HL-60 (cell line): ENCODE results near the gene ADAMTS13.

Source experiments
- DNase-seq, 2 experiments: peaks; one replicate each; pipeline ENCODE4 v3.0.0-alpha.2; 2010 to 2020; ENCODE audit warnings: low read depth in 1 of 2, low spot score in 1 of 2
- H3K27ac ChIP-seq: fragments of 250-450 bp; sonication (Bioruptor Pico); replicated peaks from 2 replicates; pipeline ENCODE4 v1.5.1; 2020; ENCODE audit warnings: mild to moderate bottlenecking, moderate library complexity
- H3K27me3 ChIP-seq: fragments of 250-450 bp; sonication (Bioruptor Pico); 2 replicates; pipeline ENCODE4 v1.5.1; 2021; ENCODE audit warnings: mild to moderate bottlenecking, moderate library complexity; ENCODE audit not compliant: insufficient read depth, poor library complexity, severe bottlenecking
- H3K4me3 ChIP-seq: replicated peaks from 2 replicates; pipeline ENCODE4 v1.5.1; 2011; ENCODE audit warnings: mild to moderate bottlenecking, control low read depth, low read length; ENCODE audit not compliant: insufficient read depth
- GABPA ChIP-seq: IDR thresholded peaks from 2 replicates; pipeline ENCODE4 v1.6.1; 2012; ENCODE audit warnings: low read depth
- POLR2AphosphoS5 ChIP-seq: IDR thresholded peaks from 2 replicates; pipeline ENCODE4 v1.6.1; 2012; ENCODE audit warnings: low read depth
- SPI1 ChIP-seq: IDR thresholded peaks from 2 replicates; pipeline ENCODE4 v1.6.1; 2012; ENCODE audit warnings: low read depth, mild to moderate bottlenecking, borderline replicate concordance
- TF ChIP-seq, protein P1 (sequence below): IDR thresholded peaks from 2 replicates; pipeline ENCODE4 v1.6.1; 2012; ENCODE audit warnings: low read depth; ENCODE audit not compliant: insufficient replicate concordance
- TF ChIP-seq, protein P2 (sequence below): IDR thresholded peaks from one replicate; pipeline ENCODE4 v1.5.1; 2011; ENCODE audit warnings: low read length, control low read depth, inconsistent platforms; ENCODE audit not compliant: insufficient read depth

ADAMTS13 gene

DNA sequence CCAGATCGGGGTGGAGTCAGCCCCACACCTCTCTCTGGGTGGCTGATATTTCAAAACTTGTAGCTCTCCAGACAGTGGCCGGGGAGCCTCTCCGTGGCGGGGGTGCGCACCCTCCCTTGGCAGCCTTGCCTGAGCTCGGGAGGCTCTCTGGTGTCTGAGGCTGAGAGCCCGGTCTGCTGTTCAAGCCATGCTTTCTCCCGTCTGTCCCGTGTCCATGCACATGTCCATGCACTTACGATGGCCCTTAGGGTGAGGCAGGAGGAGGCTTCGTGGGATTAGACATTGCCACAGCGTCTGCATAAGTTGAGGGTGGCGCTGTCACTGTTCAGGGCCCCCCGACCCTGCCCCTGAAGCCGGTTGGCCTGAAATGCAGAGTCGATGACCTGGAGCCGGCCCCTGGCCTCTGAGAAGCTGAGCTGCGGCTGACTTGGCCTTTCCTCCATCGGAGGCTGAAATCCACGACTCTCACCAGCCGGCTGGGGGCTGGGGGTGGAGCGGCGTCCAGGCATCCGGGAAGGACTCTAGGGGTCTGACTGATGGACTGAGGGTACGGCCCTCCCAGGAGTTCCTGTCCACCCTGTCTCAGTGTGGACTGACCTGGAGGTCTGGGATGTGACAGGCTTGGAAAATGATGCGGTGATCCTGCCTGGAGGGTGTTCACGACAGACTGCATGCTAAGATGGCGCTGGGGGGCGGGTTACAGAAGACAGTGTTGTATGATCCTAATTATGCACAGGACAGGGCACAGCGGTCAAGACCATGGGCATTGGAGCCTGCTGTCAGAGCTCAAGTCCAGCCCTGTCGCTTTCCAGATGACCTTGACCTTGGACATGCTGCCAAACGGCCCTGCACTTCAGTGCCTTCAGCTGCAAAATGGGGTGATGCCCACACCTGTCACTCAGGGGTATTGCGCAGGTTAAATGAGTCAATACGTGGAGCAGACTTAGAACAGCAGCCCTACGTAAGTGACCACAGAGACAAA lies 75.0 kb downstream of the ADAMTS13 start:
- no peaks in the 10 kb centered on the region for H3K27me3 ChIP-seq
- no peak overlapping the region for H3K27ac ChIP-seq
- H3K4me3 ChIP-seq: no peak overlapping the region
- no peak for DNase-seq
- TF ChIP-seq GABPA: no peak
- no peak for TF ChIP-seq SPI1
- TF ChIP-seq, protein P1, sequence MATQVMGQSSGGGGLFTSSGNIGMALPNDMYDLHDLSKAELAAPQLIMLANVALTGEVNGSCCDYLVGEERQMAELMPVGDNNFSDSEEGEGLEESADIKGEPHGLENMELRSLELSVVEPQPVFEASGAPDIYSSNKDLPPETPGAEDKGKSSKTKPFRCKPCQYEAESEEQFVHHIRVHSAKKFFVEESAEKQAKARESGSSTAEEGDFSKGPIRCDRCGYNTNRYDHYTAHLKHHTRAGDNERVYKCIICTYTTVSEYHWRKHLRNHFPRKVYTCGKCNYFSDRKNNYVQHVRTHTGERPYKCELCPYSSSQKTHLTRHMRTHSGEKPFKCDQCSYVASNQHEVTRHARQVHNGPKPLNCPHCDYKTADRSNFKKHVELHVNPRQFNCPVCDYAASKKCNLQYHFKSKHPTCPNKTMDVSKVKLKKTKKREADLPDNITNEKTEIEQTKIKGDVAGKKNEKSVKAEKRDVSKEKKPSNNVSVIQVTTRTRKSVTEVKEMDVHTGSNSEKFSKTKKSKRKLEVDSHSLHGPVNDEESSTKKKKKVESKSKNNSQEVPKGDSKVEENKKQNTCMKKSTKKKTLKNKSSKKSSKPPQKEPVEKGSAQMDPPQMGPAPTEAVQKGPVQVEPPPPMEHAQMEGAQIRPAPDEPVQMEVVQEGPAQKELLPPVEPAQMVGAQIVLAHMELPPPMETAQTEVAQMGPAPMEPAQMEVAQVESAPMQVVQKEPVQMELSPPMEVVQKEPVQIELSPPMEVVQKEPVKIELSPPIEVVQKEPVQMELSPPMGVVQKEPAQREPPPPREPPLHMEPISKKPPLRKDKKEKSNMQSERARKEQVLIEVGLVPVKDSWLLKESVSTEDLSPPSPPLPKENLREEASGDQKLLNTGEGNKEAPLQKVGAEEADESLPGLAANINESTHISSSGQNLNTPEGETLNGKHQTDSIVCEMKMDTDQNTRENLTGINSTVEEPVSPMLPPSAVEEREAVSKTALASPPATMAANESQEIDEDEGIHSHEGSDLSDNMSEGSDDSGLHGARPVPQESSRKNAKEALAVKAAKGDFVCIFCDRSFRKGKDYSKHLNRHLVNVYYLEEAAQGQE: no peak
- TF ChIP-seq, protein P2, sequence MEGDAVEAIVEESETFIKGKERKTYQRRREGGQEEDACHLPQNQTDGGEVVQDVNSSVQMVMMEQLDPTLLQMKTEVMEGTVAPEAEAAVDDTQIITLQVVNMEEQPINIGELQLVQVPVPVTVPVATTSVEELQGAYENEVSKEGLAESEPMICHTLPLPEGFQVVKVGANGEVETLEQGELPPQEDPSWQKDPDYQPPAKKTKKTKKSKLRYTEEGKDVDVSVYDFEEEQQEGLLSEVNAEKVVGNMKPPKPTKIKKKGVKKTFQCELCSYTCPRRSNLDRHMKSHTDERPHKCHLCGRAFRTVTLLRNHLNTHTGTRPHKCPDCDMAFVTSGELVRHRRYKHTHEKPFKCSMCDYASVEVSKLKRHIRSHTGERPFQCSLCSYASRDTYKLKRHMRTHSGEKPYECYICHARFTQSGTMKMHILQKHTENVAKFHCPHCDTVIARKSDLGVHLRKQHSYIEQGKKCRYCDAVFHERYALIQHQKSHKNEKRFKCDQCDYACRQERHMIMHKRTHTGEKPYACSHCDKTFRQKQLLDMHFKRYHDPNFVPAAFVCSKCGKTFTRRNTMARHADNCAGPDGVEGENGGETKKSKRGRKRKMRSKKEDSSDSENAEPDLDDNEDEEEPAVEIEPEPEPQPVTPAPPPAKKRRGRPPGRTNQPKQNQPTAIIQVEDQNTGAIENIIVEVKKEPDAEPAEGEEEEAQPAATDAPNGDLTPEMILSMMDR: no peak
- TF ChIP-seq POLR2AphosphoS5: no peak

- no peak overlapping the region for H3K4me3 ChIP-seq
- no peak overlapping the region for H3K27ac ChIP-seq
- TF ChIP-seq, protein P1: no peak
- TF ChIP-seq GABPA (no peak), SPI1 (no peak), POLR2AphosphoS5 (no peak)
- TF ChIP-seq, protein P2: no peak
- no peak for DNase-seq
- no peaks in the 10 kb centered on the region for H3K27me3 ChIP-seq
Measured at GRCh38 chr9:133499132-133499891, 77.1 kb downstream of the ADAMTS13 start.

DNA sequence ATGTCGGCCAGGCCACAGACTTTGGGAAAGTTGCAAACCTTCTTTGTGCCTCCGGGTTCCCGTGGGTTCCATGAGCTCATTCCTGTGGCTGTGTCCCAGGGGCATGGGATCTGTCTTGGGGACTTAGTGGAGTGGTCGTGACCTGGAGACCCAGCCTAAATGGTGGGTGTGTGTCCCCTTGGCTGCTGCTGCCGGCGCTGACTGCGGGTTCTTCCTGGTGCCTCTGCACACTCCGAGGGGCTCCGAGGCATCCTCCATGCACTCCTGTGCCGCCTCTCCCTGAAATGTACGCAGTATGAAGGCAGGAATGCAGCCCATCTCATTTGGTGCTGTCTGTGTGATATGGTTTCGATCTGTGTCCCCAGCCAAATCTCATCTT lies 77.7 kb downstream of the ADAMTS13 start:
- Histone ChIP-seq H3K27me3 (no peaks in the 10 kb centered on the region), H3K27ac (no peak overlapping the region), H3K4me3 (no peak overlapping the region)
- DNase-seq: no peak
- TF ChIP-seq, protein P2: no peak
- TF ChIP-seq SPI1: no peak
- no peak for TF ChIP-seq GABPA
- TF ChIP-seq, protein P1: no peak
- no peak for TF ChIP-seq POLR2AphosphoS5
